GM12864 (cell line): ENCODE measurements around the gene DLX2.

ENCODE experiments used
- DNase-seq: peaks from one replicate; pipeline ENCODE4 v3.0.0-alpha.2; 2011; ENCODE audit warnings: low read depth
- H3K4me3 ChIP-seq: 2 replicates; pipeline ENCODE4 v1.5.1; 2011; ENCODE audit warnings: mild to moderate bottlenecking, low read depth, low read length, control low read depth
- TF ChIP-seq, protein P1 (sequence below): IDR thresholded peaks from 2 replicates; pipeline ENCODE4 v1.5.1; 2011; ENCODE audit warnings: low read depth, mild to moderate bottlenecking, moderate library complexity, low read length, control low read depth, inconsistent platforms; ENCODE audit errors: missing control alignments

Gene DLX2

DNA sequence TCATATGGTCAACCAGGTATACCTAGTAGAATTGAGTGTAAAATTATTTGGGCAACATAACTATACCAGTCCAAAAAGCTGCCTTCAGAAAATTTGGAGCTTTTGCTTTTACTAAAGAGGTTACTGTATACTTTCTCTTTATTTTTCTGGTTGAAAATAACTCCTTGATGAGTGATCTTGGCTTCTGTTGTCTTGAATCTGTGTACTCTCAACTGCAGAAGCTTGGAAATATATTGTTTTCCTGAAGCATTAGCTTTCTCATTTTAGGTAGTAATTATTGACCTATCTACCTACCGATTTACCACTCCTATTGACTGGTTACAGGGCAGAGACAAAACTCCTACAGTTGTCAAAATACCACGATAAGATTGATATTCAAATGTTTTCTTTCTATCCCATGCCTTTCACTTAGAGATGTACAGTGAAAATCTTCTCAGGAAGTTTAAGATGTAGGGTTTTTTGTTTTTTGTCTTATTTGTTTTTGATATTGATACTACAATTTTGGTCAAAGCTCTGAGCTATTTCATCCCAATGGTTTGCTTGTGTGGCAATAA, 53.1 kb downstream of the DLX2 start:
- no peak overlapping the region for H3K4me3 ChIP-seq
- TF ChIP-seq, protein P1, sequence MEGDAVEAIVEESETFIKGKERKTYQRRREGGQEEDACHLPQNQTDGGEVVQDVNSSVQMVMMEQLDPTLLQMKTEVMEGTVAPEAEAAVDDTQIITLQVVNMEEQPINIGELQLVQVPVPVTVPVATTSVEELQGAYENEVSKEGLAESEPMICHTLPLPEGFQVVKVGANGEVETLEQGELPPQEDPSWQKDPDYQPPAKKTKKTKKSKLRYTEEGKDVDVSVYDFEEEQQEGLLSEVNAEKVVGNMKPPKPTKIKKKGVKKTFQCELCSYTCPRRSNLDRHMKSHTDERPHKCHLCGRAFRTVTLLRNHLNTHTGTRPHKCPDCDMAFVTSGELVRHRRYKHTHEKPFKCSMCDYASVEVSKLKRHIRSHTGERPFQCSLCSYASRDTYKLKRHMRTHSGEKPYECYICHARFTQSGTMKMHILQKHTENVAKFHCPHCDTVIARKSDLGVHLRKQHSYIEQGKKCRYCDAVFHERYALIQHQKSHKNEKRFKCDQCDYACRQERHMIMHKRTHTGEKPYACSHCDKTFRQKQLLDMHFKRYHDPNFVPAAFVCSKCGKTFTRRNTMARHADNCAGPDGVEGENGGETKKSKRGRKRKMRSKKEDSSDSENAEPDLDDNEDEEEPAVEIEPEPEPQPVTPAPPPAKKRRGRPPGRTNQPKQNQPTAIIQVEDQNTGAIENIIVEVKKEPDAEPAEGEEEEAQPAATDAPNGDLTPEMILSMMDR, result no peak
- no peak for DNase-seq
